Limb (tissue), 2 donors: ENCODE data around the gene DERL3.

Source experiments
- DNase-seq, 2 donors: peaks; one replicate each; pipeline ENCODE4 v3.0.0-alpha.2; 2016; ENCODE audit errors: extremely low spot score in 2 of 2

The DERL3 gene

DNA sequence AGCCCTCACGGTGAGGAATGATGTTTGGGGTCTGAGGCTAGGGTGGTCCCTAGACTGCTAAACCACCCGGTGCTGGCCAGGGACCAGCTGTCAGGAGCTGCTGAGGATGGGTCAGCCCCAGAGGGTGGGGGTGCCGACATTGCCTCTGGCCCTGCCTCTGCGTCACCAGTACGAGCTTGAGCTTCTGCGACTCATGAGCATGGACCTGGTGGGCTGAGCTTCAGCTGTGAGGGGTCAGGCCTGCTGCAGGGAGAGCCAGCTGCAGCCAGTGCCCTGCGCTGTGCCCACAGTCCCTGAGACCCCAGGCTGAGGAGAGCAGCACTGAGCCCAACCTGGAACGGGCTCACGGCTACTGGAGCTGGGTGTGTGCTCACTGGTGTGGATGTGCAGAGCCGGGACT is 7.0 kb downstream of the DERL3 start:
- no peak for DNase-seq

DNA sequence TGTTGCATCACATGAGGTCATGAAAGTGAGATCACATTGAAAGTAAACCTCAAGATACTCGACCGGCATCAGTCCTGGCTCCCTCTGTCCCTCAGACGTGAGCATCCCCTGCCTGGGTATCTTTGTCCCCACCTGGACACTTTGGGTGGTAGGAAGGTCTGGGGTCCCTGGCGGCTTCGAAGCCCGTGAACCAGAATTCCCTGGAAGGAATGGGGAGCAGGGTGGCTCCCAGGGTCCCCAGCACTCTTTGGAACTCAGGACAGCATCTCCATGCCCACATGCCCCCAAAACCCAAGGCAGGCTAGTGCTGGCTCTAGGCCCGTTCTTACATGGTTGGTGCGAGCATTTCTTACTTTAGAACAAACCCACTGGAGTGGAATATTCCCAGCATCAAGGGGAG is 7.5 kb downstream of the DERL3 start:
- no peak for DNase-seq

DNA sequence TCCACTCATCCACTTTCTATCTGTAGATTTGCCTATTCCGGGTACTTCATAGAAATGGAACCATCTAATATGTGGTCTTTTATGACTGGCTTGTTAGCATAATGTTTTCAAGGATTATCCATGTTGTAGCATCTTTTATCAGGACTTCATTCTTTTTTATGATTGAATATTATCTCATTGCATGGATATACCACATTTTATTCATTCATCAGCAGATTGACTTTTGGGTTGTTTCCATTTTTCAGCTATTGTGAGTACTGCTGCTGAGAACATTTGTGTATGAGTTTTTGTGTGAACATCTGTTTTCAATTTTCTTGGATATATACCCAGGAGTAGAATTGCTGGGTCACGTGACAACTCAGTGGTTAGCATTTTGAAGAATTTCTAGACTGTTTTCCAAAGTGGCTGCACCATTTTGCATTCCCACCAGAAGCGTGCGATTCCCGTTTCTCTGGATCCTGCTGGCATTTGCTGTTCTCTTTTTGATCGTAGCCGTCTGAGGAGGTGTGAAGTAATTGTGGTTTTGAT is 8.9 kb downstream of the DERL3 start:
- DNase-seq = peak in 1 of 2 donors; percentile 73

DNA sequence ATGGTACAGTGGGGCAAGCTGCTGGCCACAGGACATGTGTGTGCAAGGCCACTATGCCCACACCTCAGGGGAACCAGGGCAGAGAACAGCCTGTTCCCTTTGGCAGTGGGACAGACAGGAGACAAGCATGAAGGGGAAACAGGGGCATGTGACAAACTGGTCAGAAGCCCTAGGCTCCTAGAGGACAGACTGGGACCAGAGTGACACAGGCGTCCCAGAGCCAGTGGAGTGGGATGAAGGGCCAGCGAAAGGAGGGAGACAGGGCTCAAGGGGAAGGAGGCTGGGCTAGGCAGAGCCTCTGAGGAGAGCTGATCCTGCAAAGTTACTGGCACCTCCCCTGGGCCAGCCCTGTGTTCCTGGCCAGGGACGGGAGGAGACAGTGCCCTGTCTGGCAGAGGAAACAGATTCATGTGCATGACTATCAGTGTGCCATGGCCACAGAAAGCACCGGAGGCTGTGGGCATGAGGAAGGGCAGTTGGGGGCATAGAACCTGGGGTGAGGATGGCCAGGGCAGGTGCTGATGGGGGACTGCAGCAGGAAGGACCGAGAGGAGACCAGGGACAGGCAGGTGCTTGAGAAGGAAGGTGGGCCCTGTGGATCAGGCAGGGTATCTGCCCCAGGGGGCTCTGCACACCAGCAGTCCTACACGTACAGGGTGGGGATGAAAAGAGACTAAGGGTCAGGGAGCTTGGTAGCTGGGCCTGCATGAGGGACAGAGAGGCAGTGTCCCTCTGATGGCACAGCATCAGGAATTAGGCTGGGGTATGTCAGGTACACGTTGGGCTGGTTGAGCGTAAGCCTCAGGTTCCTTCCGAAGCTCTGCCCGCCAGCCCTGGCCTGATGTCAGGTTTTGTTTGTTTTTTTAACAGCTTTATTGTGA is 9.8 kb downstream of the DERL3 start:
- no peak for DNase-seq

DNA sequence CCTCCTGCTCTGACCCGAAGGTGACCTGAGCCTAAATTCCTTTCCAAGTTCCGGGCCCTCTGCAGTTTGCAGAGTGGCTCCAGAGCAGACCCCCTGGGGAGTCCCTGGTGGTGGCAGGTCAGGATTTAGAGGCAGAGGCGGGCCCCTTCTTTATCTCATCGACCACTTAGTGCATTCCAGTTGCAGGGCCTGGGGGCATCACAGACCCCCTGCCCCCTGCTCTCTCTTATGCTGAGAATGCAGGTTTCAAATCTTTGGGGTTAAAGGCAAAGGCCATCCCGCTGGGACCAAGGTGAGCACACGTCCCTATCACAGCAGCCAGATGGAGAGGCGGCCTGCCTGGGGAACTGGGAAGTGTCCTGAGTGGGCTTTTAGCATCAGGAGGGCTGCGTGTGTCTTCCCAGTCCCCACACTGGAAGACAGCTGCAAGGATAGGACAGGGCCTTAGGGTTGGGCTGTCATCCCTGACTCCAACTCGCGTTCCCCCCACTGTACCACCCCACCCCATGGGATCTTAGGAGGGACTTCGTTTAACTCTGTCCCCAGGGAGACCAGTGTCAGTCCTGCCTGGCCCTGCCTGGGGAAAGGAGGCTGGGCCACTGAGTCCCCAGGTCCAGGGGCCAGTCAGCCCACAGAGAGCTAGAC is 11.3 kb downstream of the DERL3 start:
- DNase-seq = no peak

DNA sequence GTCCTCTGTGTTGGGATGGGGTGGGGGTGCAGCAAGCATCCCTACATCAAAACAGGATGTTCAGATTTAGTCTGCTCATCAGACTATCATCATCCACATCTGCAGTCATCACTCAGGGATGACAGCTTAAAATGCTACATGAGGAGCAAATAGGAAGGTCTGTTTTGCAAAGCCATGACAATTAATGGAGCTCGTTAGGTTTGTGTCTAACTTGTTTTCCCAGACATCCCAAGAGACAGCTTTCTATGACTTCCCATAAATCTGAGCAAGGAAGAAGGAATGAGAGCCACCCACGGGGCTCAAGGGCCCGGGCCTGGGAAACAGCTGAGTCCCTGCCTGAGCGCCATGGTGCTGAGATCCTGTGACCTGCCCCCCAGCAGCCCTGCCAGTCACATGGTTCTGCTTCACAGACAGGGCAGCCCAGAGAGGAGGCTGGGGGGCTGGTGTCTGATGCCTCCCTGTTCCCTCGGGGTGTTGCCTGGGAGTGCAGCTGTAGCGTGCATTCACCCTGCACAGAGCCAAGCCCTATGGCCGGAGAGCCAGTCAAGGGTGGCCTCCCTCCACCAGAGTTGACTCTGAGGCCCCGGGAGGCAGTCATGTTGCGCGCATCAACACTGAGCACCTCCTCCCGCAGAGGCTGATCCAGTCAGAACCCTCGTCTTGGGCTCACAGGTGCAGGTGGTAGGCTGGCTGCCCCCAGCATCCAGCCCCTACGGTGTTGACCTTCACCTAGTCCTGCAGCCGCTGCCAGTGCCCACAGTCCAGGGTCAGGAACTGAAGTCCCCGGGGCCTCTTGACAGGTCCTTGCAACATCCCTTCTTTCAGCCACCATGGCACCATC is 12.1 kb downstream of the DERL3 start:
- DNase-seq = peak in 1 of 2 donors; percentile 30

DNA sequence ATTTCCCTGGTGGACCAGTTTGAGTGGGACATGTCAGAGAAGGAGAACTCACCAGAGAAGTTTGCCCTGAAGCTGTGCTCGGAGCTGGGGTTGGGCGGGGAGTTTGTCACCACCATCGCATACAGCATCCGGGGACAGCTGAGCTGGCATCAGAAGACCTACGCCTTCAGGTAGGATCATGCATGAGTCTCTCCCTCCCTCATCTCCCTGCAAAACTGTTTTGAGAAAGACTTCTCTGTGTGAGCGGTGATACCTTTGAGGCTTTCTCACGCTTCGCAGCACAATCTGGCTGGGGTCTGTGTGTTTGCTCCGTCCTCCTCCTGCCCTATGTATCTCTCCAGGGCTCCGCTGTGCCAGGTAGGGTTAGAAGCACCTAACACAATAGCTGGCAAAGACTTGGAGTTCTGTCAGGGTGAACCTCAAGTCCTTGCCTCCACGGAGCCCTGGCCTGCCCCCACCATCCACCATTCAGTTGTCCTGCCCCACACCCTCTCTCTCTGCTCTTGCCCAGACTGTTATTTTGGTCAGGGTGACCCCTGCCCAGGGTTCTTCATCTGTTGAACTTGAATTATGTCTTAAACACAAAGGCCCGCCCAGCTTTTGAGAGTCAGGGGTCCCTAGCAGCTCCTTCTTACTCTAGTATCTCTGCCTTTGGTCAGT is 13.4 kb downstream of the DERL3 start:
- DNase-seq = no peak

DNA sequence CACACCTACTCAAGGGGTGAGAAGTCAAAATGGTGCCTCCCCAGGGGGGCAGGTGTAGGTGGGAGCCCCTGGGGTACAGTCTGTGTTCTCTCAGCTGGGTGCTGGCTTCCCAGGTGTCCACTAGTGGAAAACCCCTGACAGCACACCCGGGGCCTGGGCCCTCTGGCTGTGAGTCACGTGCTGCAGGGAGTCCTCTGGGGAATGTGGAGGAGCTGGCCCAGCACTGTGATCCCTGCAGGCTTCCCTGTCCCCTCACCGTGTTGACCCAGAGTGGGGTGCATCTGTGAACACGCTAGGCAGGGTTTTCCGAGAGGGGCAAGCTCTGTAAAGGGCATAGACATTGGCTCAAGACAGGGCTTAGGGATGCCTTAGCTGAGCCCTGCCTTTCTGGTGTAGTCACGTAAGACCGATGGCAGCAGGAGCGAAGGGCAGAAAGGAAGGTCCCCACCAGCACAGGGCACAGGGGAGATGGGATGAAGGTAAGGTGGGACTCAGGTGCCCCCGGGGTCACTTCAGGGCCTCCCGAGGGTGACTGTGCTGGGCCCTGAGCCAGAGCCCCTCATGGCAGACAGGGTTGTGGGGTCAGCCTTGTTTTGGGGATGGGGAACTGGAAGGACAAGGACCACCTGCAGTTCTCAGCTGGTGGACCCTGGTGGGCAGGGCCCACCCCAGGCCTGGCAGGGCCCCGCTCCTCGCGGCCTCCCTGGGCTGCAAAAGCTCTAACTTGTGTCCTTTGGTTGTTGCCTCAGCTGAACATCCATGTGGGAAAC is 14.1 kb downstream of the DERL3 start:
- no peak for DNase-seq

DNA sequence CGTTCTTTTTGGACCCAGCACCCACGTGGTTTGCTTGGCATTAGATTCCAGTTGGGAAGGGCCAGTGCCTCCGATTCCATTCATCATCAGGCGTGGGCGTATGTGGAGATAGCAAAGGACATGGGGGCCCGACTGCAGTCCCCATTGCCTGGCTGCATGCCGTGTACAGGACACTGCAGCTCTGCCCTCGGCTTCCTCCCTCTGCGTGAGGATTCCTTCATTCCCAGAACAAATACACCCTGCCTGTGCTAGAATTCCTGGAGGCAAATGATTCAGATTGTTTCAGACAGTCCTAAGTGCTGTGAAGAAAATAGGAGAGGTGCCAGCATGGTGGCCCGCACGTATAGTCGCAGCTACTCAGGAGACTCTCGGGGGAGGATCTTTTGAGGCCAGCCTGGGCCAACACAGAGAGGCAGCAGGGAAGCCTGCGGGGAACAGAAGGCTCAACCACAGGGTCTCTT is 15.4 kb downstream of the DERL3 start:
- no peak for DNase-seq

DNA sequence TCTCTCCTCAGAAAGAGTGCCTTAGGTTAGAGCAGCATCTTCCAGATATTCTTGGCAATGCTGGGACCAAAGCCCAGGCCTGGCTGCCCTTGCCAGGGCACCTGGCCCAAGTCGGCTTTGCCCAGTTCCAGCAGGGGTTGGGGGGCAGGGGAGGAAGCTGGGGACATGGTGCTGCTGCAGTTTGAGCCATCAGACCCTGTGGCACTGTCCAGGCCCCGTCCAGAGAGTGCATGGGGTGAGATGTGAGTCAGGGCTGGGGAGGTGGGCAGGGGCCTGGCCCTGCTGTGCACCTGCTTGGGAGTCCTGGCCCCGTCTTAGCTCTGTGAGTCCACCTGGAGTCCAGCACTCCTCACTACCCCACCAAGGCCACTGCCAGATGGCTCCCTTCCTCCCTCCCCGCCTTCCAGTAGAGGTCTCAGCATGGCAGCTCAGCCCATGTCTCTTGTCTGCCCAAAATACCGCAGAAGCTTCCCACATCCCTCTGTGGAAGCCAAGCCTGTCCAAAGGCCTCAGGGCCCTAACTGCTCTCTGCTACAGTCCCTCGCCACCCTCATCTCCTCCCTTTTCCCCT is 16.6 kb downstream of the DERL3 start:
- DNase-seq = peak in 1 of 2 donors; percentile 24

DNA sequence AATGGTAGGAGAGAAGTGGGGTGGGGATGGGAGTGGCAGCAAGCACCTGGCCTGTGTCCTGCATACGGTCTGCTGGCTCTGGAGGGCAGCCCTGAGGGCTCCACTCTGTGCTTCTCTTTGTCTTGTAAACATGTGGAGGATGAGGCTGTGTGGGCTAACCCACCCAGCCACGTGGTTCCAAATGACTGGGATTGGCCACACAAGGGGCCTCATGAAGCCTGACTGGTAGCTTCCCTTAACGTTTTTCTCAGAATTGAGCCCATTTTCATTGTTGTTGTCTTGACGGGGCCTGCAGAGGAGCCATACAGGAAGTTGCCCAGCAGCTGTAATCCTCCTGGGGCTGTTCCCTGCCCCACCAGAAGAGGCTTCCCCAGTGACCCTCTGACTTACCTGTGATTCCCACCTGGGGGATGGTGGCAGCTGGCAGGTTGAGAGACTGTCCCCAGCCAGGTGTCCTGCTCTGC is 18.0 kb downstream of the DERL3 start:
- DNase-seq = no peak

DNA sequence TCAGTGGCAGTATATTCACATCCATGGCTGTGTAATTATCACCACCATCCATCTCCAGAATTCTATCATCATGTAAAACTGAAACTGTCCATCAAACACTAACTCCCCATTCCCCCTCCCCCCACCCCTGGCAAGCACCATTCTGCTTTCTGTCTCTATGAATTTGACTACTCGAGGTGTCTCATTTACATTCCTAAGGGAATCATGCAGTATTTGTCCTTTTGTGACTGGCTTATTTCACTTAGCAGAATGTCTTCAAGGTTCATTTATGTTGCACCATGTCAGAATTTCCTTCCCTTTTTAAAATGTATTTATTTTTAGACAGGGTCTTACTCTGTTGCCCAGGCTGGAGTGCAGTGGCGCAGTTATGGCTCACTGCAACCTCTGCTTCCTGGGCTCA is 20.3 kb downstream of the DERL3 start:
- DNase-seq = no peak

DNA sequence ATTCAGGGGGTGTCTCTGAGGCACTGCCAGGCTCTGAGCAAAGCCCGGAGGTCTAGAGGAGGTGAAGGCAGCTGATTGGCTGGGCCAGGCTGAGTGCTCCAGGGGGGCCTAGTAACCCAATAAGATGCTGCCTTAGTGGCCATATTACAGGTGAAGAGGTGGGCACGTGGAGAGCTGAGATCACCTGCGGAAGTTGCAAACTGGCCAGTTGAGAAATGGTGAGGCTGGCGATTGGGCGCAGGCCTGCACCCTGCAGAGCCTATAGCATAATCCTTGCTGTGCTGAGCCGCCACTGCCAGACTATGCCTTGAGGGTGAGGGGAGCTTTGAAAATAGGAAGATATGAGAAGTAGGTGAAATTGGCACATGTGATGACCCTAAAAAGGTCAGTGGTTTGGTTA is 21.7 kb downstream of the DERL3 start:
- DNase-seq = no peak

DNA sequence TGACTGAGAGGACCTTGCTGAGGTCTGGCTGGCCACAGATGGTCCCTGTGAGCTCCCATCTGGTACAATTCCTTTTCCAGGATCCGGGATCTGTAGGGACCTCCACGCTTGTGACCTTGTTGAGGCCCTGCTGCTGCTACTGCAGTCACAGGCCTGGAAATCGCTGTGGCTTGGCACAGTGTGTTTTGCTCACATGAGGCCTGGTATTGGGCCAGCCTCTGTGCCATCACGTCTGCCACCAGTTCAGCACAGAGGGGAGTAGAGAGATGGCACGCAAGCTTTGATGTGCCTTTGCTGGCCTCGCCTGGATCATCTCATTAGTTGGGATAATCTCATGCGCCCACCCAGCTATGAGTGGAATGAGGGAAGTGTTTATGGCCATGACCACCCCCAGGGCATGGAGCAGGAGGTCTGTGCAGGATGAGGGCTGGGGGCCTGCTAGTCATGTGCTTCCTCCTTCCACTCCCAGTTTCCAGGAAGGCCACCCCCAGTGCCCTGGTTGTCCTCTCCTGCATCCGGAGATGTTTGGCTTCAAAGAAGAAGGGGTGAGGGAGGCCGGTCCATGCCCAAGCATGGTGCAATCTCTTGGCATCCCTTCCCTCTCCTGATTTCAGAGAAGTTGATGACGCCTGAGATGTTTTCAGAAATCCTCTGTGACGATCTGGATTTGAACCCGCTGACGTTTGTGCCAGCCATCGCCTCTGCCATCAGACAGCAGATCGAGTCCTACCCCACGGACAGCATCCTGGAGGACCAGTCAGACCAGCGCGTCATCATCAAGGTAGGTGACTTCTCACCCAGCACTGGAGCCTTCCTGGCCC is 22.4 kb downstream of the DERL3 start:
- peak in 1 of 2 donors; percentile 20 for DNase-seq

DNA sequence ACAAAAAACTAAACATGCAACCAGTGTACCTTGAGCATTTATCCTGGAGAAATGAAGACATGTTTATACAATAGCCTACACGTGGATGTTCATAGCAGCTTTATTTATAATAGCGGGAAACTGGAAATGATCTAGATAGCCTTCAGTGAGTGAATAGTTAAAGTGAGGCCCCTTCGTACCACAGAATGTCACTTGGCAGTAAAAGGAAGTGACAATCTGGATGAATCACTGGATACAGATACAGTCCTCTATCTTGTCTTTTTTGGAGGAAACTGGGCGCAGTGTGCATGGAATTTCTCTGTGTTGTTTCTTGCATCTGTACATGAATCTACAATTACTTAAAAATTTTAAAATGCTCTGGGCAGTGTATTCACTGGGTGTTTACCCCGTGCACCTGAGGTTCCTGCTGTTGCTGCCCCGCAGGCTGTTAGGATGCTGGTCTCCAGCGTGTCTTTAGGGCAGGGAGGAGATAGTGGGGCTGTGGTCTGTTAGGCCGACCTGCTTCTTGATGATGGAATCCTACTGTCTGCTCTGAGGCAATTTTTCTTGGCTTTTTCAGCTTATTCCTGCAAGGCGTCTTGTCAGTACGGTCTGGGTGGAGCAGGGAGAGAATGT is 23.2 kb downstream of the DERL3 start:
- no peak for DNase-seq

DNA sequence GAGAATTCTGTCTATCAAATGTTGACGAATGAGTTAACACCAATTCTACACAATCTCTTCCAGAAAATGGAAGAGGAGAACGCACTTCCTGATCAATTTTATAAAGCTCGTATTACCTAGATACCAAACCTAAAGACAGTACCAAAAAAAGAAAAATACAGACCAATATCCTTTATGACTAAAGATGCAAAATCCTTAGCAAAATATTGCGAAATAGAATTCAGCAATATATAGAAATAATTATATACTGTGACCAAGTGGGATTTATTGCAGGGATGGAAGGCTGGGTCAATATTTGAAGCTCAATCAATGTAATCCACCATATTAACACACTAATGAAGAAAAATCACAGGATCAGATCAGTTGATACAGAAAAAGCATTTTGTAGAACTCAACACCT is 26.4 kb downstream of the DERL3 start:
- no peak for DNase-seq

DNA sequence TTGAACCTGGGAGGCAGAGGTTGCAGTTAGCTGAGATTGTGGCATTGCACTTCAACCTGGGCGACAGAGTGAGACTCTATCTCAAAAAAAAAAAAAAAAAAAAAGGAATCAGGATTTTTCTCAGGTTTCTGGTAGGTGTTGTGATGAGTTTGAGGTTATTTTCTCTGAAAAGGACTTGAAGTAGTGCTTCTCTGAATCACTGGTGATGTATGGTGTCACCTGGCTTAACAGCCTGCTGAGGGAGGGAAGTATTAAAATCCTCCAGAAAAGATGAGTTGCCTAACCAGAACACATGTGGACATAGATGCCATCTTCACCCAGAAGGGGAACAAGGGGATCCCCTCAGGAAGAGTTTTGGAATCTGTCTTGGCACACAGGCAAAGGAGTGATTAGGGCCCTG is 32.0 kb downstream of the DERL3 start:
- DNase-seq = no peak

DNA sequence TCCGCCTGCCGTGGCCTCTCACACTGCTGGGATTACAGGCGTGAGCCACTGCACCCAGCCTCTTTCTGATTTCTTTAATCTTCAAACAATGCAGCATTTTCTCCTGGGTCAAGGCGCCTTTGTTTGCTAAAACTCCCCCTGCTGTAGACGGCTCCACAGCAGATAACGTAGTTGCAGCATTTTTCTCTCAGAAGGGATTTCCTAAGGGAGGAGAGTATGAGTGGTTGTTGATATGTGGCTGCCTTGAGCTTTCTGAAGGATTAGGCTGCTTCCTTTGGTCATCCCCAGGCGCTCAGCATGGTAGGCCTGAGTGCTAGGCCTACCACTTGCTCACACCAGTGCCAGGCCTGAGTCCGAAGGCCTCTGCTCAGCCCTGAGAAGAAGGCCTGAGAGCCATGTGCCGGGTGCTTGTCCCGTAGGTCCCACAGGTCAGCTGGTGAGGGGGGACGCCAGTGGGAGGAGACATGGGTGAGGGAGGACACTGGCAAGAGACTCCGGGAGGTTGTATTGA is 34.0 kb downstream of the DERL3 start:
- no peak for DNase-seq
